HUES48 (cell line): Measurements from ENCODE around the gene RHBDL1.

Source experiments
- H3K27ac ChIP-seq: one replicate; pipeline ENCODE4 v1.7.0; 2013; ENCODE audit warnings: low read depth, low read length, inconsistent platforms
- H3K27me3 ChIP-seq: 2 replicates; pipeline ENCODE4 v1.6.1; 2013; ENCODE audit warnings: mild to moderate bottlenecking, low read length; ENCODE audit not compliant: control insufficient read depth, insufficient read depth
- H3K36me3 ChIP-seq: 2 replicates; pipeline ENCODE4 v1.6.1; 2013; ENCODE audit warnings: low read length; ENCODE audit not compliant: control insufficient read depth, insufficient read depth
- H3K4me1 ChIP-seq: 2 replicates; pipeline ENCODE4 v1.6.1; 2013; ENCODE audit warnings: mild to moderate bottlenecking, low read length; ENCODE audit not compliant: control insufficient read depth, insufficient read depth
- H3K4me3 ChIP-seq: 2 replicates; pipeline ENCODE4 v1.5.1; 2013; ENCODE audit warnings: mild to moderate bottlenecking, low read depth, low read length
- H3K9ac ChIP-seq: 2 replicates; pipeline ENCODE4 v1.6.1; 2013; ENCODE audit warnings: mild to moderate bottlenecking, low read depth, low read length, moderate library complexity
- H3K9me3 ChIP-seq: 2 replicates; pipeline ENCODE4 v1.6.1; 2013; ENCODE audit warnings: low read length; ENCODE audit not compliant: control insufficient read depth, insufficient read depth

The RHBDL1 gene

DNA sequence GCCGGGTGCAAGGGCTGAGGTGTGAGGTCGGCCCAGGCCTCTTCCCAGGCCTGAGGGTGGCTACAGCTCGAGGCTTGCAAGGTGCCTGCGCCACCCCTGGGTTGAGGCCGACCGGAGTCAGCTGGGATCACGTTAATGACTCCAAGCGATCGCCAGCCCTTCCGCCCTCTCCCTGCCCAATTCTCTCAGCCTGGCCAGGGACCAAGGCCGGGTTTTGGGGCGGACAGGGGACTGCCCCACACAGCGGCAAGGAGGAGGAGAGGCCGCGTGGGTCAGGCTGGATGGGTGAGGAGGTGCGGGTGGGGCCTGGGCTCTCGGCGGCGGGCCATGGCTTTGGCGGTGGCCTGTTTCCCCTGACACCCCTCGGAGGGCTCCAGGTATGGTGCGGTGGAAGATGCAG, 17.9 kb downstream of the RHBDL1 start:
- peak overlapping the region; percentile 69; the same call in 1 of the 2 replicates for H3K4me3 ChIP-seq

DNA sequence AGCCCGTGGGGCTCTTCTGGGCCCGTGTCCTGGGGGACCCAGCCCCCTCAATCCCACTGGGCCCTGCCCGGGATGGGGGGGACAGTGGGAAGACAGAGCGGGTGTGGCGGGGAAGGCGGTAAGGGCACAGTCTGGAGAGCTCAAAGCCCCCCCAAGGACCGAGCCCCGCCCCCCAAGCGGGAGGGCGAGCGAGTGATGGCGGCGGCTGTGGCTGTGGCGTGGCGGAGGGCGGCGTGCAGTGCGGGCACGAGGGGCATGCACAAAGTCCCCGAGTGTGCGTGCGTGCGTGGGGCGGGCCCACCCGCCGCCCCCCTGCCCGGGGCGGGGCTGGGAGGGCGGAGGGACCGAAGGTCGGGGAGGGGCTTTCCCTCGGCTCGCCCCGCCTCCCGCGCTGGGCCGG, 18.3 kb downstream of the RHBDL1 start:
- Histone ChIP-seq H3K9ac (no peak overlapping the region), H3K27me3 (peaks cover 53% of the 10 kb centered on the region), H3K4me1 (peaks cover 4% of the 10 kb centered on the region; the same call in 1 of the 2 replicates), H3K9me3 (no peaks in the 10 kb centered on the region), H3K27ac (no peak overlapping the region), H3K36me3 (no peaks in the 10 kb centered on the region), H3K4me3 (peak overlapping the region; percentile 69; the same call in 1 of the 2 replicates)

More for the DNA sequence above, 17.9 kb downstream of the RHBDL1 start:
- Histone ChIP-seq H3K27me3 (peaks cover 51% of the 10 kb centered on the region), H3K9ac (no peak overlapping the region), H3K27ac (no peak overlapping the region), H3K4me1 (peaks cover 4% of the 10 kb centered on the region; the same call in 1 of the 2 replicates), H3K9me3 (no peaks in the 10 kb centered on the region), H3K36me3 (no peaks in the 10 kb centered on the region)

DNA sequence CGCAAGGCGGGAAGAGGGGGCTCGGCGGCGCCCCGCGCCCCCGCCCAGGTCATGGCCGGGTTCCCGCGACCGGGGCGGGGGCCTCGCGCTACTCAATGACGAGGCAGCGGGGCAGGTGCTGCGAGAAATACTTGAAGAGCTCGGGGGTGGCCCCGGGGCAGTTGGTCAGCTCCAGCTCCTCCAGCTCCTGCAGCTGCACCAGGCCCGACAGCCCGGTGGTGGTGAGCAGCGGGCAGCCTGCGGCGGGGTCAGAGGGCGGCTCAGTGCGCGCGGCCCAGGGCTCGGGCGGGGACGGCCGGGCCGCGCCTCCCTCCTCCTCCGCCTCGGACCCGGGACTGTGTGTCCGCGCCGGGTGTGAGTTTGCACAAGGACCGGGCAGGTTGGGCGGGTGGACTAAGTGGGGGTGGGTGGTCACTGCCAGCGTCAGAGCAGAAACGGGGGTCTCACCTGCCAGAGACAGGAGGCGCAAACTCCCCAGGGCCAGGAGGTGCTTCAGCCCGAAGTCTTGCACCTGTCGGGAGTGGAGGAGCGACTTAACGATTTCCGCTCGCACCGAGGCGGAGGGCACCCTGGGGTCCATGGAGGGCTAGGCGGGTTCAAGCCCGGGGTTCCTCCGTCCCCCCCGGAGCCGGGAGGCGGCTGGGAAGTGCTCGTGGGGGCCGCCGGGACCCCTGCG, 18.9 kb downstream of the RHBDL1 start:
- Histone ChIP-seq H3K4me1 (peaks cover 4% of the 10 kb centered on the region; the same call in 1 of the 2 replicates), H3K36me3 (no peaks in the 10 kb centered on the region), H3K9me3 (no peaks in the 10 kb centered on the region), H3K4me3 (peak overlapping the region; percentile 69), H3K9ac (no peak overlapping the region), H3K27ac (no peak overlapping the region), H3K27me3 (peaks cover 59% of the 10 kb centered on the region)

DNA sequence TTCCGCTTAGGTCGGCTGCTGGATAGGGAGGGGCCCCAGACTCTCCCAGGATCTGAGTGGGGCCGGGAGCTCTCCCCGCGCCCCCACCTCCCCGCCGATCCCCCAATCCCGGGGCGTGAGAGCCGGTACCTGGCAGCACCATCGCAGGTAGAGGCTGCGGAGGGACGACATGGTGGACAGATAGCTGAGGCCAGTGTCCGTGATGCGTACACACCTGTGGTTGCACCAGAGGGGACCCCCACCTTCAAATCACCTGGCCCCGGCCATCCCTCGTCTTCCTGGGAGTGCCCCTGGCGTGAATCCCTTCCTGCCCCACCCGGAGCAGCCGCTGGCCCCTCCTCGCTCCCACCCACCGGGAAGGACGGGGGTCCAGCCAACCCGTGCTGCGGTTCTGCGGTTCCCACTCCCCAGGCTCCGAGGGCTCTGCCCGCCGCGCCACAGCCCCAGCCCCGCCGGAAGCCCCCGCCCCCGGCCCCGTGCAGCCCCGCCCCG, 19.4 kb downstream of the RHBDL1 start:
- no peaks in the 10 kb centered on the region for H3K9me3 ChIP-seq
- no peaks in the 10 kb centered on the region for H3K36me3 ChIP-seq
- H3K4me1 ChIP-seq: no peaks in the 10 kb centered on the region
- H3K4me3 ChIP-seq: peak overlapping the region; percentile 69
- H3K27ac ChIP-seq: no peak overlapping the region
- peaks cover 64% of the 10 kb centered on the region for H3K27me3 ChIP-seq
- H3K9ac ChIP-seq: no peak overlapping the region

DNA sequence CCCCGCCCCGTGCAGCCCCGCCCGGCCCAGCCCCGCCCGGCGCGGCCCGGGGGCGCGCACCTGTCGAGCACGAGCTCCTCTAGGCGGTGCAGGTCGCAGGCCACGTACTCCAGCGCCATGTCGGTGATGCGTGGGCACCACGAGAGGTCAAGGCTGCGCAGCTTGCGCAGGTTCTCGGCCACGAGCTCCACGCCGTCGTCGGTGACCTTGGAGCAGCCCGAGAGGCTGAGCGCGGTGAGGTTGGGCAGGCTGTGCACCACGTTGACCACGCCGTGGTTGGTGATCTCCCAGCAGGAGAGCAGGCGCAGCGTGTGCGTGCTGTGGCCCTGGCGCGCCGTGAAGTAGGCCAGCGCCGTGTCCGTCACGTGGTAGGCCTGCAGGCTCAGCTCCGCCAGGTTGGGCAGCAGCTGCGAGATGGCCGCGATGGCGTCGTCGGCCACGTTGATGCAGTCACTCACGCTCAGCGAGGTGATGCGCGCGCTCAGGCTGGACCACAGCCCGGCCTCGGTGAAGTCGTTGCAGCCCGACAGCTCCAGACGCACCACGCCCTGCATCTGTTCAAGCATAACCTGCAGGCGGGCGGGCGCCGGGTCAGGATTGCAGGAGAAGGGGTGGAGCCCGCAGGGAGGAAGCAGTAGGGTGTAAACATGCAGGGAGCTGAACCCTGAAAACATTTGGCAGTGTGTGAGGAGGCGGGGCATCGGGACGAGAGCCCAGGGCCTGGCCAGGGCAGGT, 20.1 kb downstream of the RHBDL1 start:
- H3K27ac ChIP-seq: no peak overlapping the region
- H3K4me3 ChIP-seq: peak overlapping the region; percentile 74
- peaks cover 71% of the 10 kb centered on the region for H3K27me3 ChIP-seq
- H3K4me1 ChIP-seq: no peaks in the 10 kb centered on the region
- H3K9ac ChIP-seq: peak overlapping the region; percentile 45; the same call in 1 of the 2 replicates
- no peaks in the 10 kb centered on the region for H3K36me3 ChIP-seq
- H3K9me3 ChIP-seq: no peaks in the 10 kb centered on the region

DNA sequence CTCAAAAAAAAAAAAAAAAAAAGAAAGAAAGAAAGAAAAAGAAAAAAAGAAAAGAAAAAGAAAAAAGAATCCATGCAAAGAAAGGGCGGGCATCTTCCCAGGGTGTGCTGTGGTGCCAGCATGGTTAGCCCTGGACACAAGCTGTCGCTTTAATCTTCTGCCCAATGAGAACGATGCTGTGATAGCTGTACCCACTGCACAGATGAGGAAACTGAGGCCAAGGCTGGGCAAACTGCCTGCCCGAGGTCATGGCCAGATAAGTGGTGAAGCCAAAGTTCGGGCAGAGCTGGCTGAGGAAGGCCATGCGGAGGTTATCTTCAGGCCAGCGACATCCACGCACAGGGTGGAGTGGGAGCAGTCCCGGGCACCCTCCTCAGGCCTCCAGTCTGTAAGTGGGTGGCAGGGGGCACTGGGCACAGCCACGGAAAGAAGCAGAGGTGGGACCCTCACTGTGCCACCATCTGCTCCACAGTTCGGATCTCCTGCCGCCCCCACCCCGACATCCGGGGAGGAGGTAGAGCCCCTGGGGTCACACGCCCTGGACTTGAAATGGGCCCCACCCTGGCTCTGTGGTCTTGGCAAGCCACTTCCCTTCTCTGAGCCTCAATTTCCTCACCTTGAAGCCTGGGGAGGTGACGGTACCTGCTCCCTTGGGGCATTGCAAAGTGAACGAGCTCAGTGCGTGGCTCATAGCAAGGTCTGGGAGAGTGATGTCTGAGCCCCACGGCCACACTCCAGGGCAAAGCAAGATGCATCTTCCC, 23.6 kb downstream of the RHBDL1 start:
- H3K27ac ChIP-seq: no peak overlapping the region
- no peak overlapping the region for H3K4me3 ChIP-seq
- no peak overlapping the region for H3K9ac ChIP-seq
- H3K36me3 ChIP-seq: no peaks in the 10 kb centered on the region
- peaks cover 80% of the 10 kb centered on the region for H3K27me3 ChIP-seq
- H3K4me1 ChIP-seq: no peaks in the 10 kb centered on the region
- H3K9me3 ChIP-seq: no peaks in the 10 kb centered on the region

DNA sequence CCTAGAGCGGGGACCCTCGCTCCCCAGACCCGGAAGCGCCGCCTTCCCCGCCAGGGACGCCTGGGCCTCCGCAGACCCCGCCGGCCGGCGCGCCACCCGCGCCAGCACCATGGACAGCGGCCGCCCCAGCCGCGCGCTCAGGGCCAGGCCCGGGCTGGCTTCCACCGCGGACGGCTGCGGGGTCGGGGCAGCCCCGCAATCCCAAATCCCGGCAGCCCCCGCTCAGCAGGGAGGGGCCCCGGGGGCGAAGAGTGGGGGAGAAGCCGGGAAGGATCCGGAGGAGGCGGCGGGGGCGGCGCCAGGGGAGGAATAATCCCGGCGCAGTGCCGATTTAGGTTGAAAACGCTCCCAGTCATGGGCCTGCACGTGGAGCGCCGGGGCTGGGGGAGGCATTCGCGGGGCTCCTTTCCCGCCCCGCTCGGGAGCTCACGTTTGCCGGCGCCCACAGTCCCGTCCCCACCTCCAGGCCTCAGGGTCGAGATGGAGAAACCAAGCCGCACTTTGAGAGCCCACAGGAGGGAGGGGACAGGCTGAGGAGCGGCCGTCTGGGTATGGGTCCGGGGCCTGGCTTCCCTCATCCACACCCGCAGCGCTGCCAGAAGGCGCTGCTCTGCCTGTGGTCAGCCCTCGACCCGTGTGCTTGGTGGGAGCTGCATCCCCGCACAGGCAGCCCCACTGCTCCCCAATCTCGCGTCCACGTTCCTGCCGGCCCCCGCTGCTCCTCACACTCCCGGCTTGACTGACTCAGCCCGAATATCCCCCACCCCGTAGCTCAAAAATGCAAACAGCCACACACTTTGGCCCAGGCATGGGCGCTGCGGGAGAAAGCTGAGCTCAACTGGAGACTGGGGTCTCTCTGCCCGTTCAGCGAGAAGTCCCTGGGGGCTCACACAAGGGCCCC, 25.5 kb downstream of the RHBDL1 start:
- peak overlapping the region; percentile 35; the same call in 1 of the 2 replicates for H3K4me3 ChIP-seq
- H3K4me1 ChIP-seq: no peaks in the 10 kb centered on the region
- peaks cover 78% of the 10 kb centered on the region for H3K27me3 ChIP-seq
- no peak overlapping the region for H3K9ac ChIP-seq
- H3K27ac ChIP-seq: no peak overlapping the region
- no peaks in the 10 kb centered on the region for H3K9me3 ChIP-seq
- no peaks in the 10 kb centered on the region for H3K36me3 ChIP-seq

DNA sequence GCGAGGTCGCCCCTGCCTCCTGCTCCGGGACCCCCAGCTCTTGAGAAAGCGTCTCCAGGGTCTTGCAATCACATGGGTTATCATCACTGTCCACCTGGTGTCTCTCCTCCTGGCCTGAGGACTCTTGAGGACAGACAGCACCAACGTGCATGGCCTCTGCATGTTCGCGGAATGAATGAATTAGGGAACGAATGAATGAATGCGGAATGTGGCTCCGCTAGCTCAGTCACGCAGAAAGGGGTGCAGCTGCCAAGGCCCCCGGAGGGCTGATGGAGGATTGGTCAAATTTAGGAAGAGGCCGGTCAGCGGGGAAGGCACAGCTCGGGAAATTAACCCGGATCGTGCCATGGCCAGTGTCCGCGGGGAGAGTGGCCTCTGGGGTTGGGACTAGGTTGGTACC, 26.9 kb downstream of the RHBDL1 start:
- Histone ChIP-seq H3K36me3 (no peaks in the 10 kb centered on the region), H3K27me3 (peaks cover 87% of the 10 kb centered on the region), H3K9ac (no peak overlapping the region), H3K4me1 (no peaks in the 10 kb centered on the region), H3K4me3 (no peak overlapping the region), H3K9me3 (no peaks in the 10 kb centered on the region), H3K27ac (no peak overlapping the region)

DNA sequence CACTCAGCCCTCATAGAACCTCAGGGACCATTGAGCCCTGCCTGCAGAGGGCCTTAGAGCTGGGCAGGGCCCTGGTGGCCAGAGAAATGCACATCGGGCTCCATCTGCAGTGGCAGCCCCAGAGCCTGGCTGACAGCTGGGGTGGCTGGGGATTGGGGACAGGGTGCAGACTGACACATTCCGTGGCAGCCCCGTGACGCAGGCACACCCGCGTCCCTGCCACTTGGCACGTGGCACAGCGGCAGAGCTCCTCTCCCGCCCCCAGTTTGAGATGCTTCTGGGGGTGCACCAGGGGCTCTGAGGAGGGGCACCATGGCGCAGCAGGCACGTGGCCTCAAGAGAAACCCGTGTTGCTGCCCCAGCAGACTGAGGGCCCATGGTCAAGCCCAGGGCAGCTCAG, 27.9 kb downstream of the RHBDL1 start:
- peaks cover 94% of the 10 kb centered on the region for H3K27me3 ChIP-seq
- no peak overlapping the region for H3K4me3 ChIP-seq
- H3K9me3 ChIP-seq: no peaks in the 10 kb centered on the region
- no peak overlapping the region for H3K9ac ChIP-seq
- no peak overlapping the region for H3K27ac ChIP-seq
- no peaks in the 10 kb centered on the region for H3K4me1 ChIP-seq
- H3K36me3 ChIP-seq: no peaks in the 10 kb centered on the region

DNA sequence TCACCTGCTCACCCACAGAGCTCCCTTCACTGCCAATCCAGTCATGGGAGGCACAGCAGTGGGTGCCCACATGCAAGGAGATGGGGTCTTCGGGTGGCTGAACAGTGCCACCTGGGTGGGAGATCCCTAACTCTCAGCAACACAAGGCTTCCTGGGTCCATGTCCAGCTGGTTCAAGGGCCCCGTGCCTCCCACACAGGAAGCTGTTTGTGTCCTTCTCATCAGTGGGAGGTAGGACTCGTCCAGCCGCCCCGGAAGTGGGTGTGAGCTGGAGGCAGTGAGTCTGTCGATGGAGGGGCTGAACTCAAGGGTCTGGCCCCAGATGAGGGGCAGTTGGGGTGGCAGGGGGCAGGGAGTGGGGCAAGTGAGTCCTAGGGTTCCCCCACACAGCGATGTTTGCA, 28.6 kb downstream of the RHBDL1 start:
- no peaks in the 10 kb centered on the region for H3K4me1 ChIP-seq
- peaks cover 96% of the 10 kb centered on the region for H3K27me3 ChIP-seq
- no peaks in the 10 kb centered on the region for H3K9me3 ChIP-seq
- no peak overlapping the region for H3K9ac ChIP-seq
- H3K4me3 ChIP-seq: no peak overlapping the region
- no peaks in the 10 kb centered on the region for H3K36me3 ChIP-seq
- H3K27ac ChIP-seq: no peak overlapping the region
